GM12878 (cell line): ENCODE results near the gene RAB15. TPM values are rescaled to one million over a fixed set of nuclear protein-coding genes. Genes with fewer than 3 reads are reported as not detected.

ENCODE experiments used
- ASH2L ChIP-seq: fragments of 300-600, 200-600 bp; sonication (generic); IDR thresholded peaks from 2 replicates; pipeline ENCODE4 v1.6.1; 2017; ENCODE audit warnings: low read depth, mild to moderate bottlenecking, borderline replicate concordance
- CTCF ChIP-seq, 3 experiments: IDR thresholded peaks in 2 of 3; conservative IDR thresholded peaks in 1 of 3; 2 replicates each; pipeline ENCODE4 v1.5.1; 2011; ENCODE audit warnings: low read depth in 3 of 3, low read length in 3 of 3, mild to moderate bottlenecking in 3 of 3, control low read depth in 2 of 3, moderate library complexity in 2 of 3, inconsistent platforms in 1 of 3, mixed read lengths in 1 of 3; ENCODE audit not compliant: control insufficient read depth in 2 of 3, insufficient read depth in 1 of 3; ENCODE audit errors: extremely low read depth in 1 of 3
- E2F8 ChIP-seq: fragments of 450-650 bp; IDR thresholded peaks from 2 replicates; pipeline ENCODE4 v1.6.1; 2018; ENCODE audit warnings: mild to moderate bottlenecking, low read depth, moderate library complexity; ENCODE audit not compliant: partially characterized antibody
- EGR1 ChIP-seq, 2 experiments: IDR thresholded peaks; 1 replicate in 1 of 2; 2 replicates in 1 of 2; pipeline ENCODE4 v1.6.1; 2011 to 2012; ENCODE audit warnings: low read depth in 2 of 2, low read length in 2 of 2, borderline replicate concordance in 1 of 2, mild to moderate bottlenecking in 1 of 2, moderate library complexity in 1 of 2
- EP300 ChIP-seq, 2 experiments: fragments of 150-350 bp in 1 of 2; IDR thresholded peaks; 2 replicates each; pipeline ENCODE4 v1.6.1; 2011 to 2012; ENCODE audit warnings: low read depth in 2 of 2, low read length in 2 of 2, borderline replicate concordance in 1 of 2, improper control_type of control experiment in 1 of 2, inconsistent platforms in 1 of 2; ENCODE audit not compliant: control insufficient read depth in 1 of 2
- ETV6 ChIP-seq, 2 experiments: fragments of 450-650 bp in 1 of 2; IDR thresholded peaks in 1 of 2; conservative IDR thresholded peaks in 1 of 2; 2 replicates each; pipeline ENCODE4 v1.6.1; 2014; ENCODE audit warnings: antibody characterized with exemption in 1 of 2, borderline replicate concordance in 1 of 2, low read depth in 1 of 2, mild to moderate bottlenecking in 1 of 2, moderate library complexity in 1 of 2
- POLR2AphosphoS5 ChIP-seq: IDR thresholded peaks from 2 replicates; pipeline ENCODE4 v1.6.1; 2011; ENCODE audit warnings: mild to moderate bottlenecking, low read length, inconsistent platforms
- RAD51 ChIP-seq: fragments of 450-650 bp; IDR thresholded peaks from 2 replicates; pipeline ENCODE4 v1.6.1; 2016; ENCODE audit warnings: moderate library complexity, mild to moderate bottlenecking, inconsistent platforms
- SIX5 ChIP-seq: IDR thresholded peaks from 2 replicates; pipeline ENCODE4 v1.6.1; 2011; ENCODE audit warnings: mild to moderate bottlenecking, low read depth, low read length, moderate library complexity; ENCODE audit not compliant: severe bottlenecking
- SKIL ChIP-seq: fragments of 450-650 bp; IDR thresholded peaks from 2 replicates; pipeline ENCODE4 v1.6.1; 2017; ENCODE audit warnings: mild to moderate bottlenecking, low read depth, inconsistent platforms; ENCODE audit not compliant: poor library complexity, severe bottlenecking
- polyA plus RNA-seq, 11 experiments: library from polyadenylated mRNA; depleted of rRNA in 4 of 11; unstranded in 6 of 11; stranded (reverse) in 5 of 11; fragments of >200 nt; fragmentation: Nextera tagmentation in 4 of 11; fragmentation: Illumina TruSeq in 1 of 11; extraction: Ambion mirVana in 4 of 11; extraction: Trizol in 1 of 11; gene quantifications; 1 replicate in 1 of 11; 2 replicates in 10 of 11; pipeline versions ENCODE4 v1.2.1 to v1.2.3, GENCODE V29; 2011 to 2016; ENCODE audit warnings: inconsistent platforms in 2 of 11, missing spikeins in 2 of 11, low read depth in 1 of 11
- total RNA-seq, 4 experiments: library from RNA; depleted of rRNA in 3 of 4; stranded (reverse); fragments of >200 nt in 3 of 4; fragmentation: Illumina TruSeq in 1 of 4; extraction: Trizol in 1 of 4; gene quantifications; 2 replicates each; pipeline versions ENCODE4 v1.2.1 to v1.2.3, GENCODE V29; 2013 to 2021

The RAB15 gene
- total and polyA plus RNA-seq, 10 of the 15 experiments (the other 5 are each of a cell fraction or from before 2014, with no cell fraction given), result 0.32 to 3.9 (median 2.1) TPM

GRCh38 chr14:64928239-64929013 lies 43.7 kb downstream of the RAB15 start (continued):
- no peak for TF ChIP-seq SKIL
- TF ChIP-seq EGR1 (IDR thresholded peaks at IDR 0.05; ENCODE audit: borderline replicate concordance in 1 of 2, low read depth in 2 of 2, low read length in 2 of 2), result no peak
- TF ChIP-seq CTCF (IDR thresholded peaks at IDR 0.05 in 2 of 3, conservative IDR thresholded peaks at IDR 0.05 in 1 of 3; ENCODE audit: control insufficient read depth in 2 of 3, extremely low read depth in 1 of 3, insufficient read depth in 1 of 3, low read depth in 3 of 3, low read length in 3 of 3), result no peak
- no peak for TF ChIP-seq ASH2L
- TF ChIP-seq ETV6 (conservative IDR thresholded peaks at IDR 0.05 in 1 of 2, IDR thresholded peaks at IDR 0.05 in 1 of 2; ENCODE audit: borderline replicate concordance in 1 of 2, low read depth in 1 of 2), result no peak
- TF ChIP-seq E2F8, result no peak
- TF ChIP-seq RAD51, result no peak
- TF ChIP-seq EP300 (IDR thresholded peaks at IDR 0.05; ENCODE audit: borderline replicate concordance in 1 of 2, control insufficient read depth in 1 of 2, low read depth in 2 of 2, low read length in 2 of 2), result no peak
- no peak for TF ChIP-seq POLR2AphosphoS5
- no peak for TF ChIP-seq SIX5
